H1 (cell line): ENCODE data around the gene GJC2.

ENCODE experiments used
- CREB1 ChIP-seq: IDR thresholded peaks from 2 replicates; pipeline ENCODE4 v1.6.1; 2012; ENCODE audit warnings: inconsistent platforms
- CTCF ChIP-seq, 3 experiments: IDR thresholded peaks; 1 replicate in 2 of 3; 2 replicates in 1 of 3; pipeline versions ENCODE4 v1.5.1 to v1.6.1; 2011; ENCODE audit warnings: low read length in 3 of 3, mild to moderate bottlenecking in 3 of 3, inconsistent platforms in 2 of 3, low read depth in 1 of 3, moderate library complexity in 1 of 3; ENCODE audit not compliant: insufficient read depth in 1 of 3; ENCODE audit errors: control extremely low read depth in 1 of 3
- E2F6 ChIP-seq: IDR thresholded peaks from 2 replicates; pipeline ENCODE4 v1.6.1; 2012; ENCODE audit warnings: inconsistent platforms
- EZH2 ChIP-seq: fragments of 200-600 bp; sonication (generic); IDR thresholded peaks from 2 replicates; pipeline ENCODE4 v1.7.1; 2012; ENCODE audit warnings: low read depth, mild to moderate bottlenecking, moderate library complexity, low read length, inconsistent platforms; ENCODE audit not compliant: severe bottlenecking
- GTF2F1 ChIP-seq: IDR thresholded peaks from 2 replicates; pipeline ENCODE4 v1.6.1; 2012; ENCODE audit warnings: low read depth, low read length, improper control_type of control experiment, borderline replicate concordance
- HDAC2 ChIP-seq, 2 experiments: fragments of 300-600 bp in 1 of 2; sonication (generic) in 1 of 2; IDR thresholded peaks; 2 replicates each; pipeline ENCODE4 v1.6.1; 2011 to 2012; ENCODE audit warnings: low read depth in 2 of 2, low read length in 2 of 2, mild to moderate bottlenecking in 2 of 2, moderate library complexity in 2 of 2, borderline replicate concordance in 1 of 2, inconsistent platforms in 1 of 2
- HDAC6 ChIP-seq: IDR thresholded peaks from one replicate; pipeline ENCODE4 v1.7.1; 2012; ENCODE audit warnings: low read depth, mild to moderate bottlenecking, inconsistent platforms, low read length, moderate library complexity
- KDM5A ChIP-seq: fragments of 200-600 bp; IDR thresholded peaks from 2 replicates; pipeline ENCODE4 v1.7.1; 2012; ENCODE audit warnings: mild to moderate bottlenecking, low read length, inconsistent platforms, mixed read lengths
- POLR2A ChIP-seq, 2 experiments: IDR thresholded peaks; 1 replicate in 1 of 2; 2 replicates in 1 of 2; pipeline ENCODE4 v1.6.1; 2011; ENCODE audit warnings: low read depth in 2 of 2, low read length in 2 of 2, mild to moderate bottlenecking in 2 of 2; ENCODE audit errors: control extremely low read depth in 1 of 2
- POLR2AphosphoS5 ChIP-seq: IDR thresholded peaks from 2 replicates; pipeline ENCODE4 v1.6.1; 2011; ENCODE audit warnings: low read depth, low read length
- RAD21 ChIP-seq, 2 experiments: IDR thresholded peaks in 1 of 2; conservative IDR thresholded peaks in 1 of 2; 2 replicates each; pipeline ENCODE4 v1.6.1; 2011; ENCODE audit warnings: low read depth in 2 of 2, low read length in 2 of 2, improper control_type of control experiment in 1 of 2, inconsistent platforms in 1 of 2, mild to moderate bottlenecking in 1 of 2, moderate library complexity in 1 of 2
- RBBP5 ChIP-seq: IDR thresholded peaks from 2 replicates; pipeline ENCODE4 v1.7.1; 2012; ENCODE audit warnings: low read depth, mild to moderate bottlenecking, inconsistent platforms, low read length, moderate library complexity, borderline replicate concordance
- RFX5 ChIP-seq: IDR thresholded peaks from 2 replicates; pipeline ENCODE4 v1.6.1; 2011; ENCODE audit warnings: low read depth, low read length, improper control_type of control experiment, borderline replicate concordance
- SP1 ChIP-seq: IDR thresholded peaks from 2 replicates; pipeline ENCODE4 v1.6.1; 2011; ENCODE audit warnings: low read depth, low read length

GRCh38 chr1:228180271-228180958 lies 30.7 kb downstream of the GJC2 start:
- TF ChIP-seq HDAC6 (no peak), CTCF (IDR thresholded peaks at IDR 0.05; ENCODE audit: control extremely low read depth in 1 of 3, insufficient read depth in 1 of 3, low read depth in 1 of 3, low read length in 3 of 3) (peak in 2 of 3 experiments; percentile 39 to 53; a peak in 3 of 4 replicates), RAD21 (IDR thresholded peaks at IDR 0.05 in 1 of 2, conservative IDR thresholded peaks at IDR 0.05 in 1 of 2; ENCODE audit: low read depth in 2 of 2, low read length in 2 of 2) (no peak; a peak in 1 of 4 replicates), E2F6 (no peak), SP1 (no peak), EZH2 (no peak), POLR2AphosphoS5 (no peak), RFX5 (no peak), KDM5A (no peak), GTF2F1 (no peak), POLR2A (IDR thresholded peaks at IDR 0.05; ENCODE audit: control extremely low read depth in 1 of 2, low read depth in 2 of 2, low read length in 2 of 2) (no peak), RBBP5 (no peak), CREB1 (no peak), HDAC2 (IDR thresholded peaks at IDR 0.05; ENCODE audit: borderline replicate concordance in 1 of 2, low read depth in 2 of 2, low read length in 2 of 2) (no peak)
